NCI-H146 treated with DMSO at 0.1 percent for 48 hours (cell line): ENCODE measurements around the gene CAPN10.

Source experiments
- DNase-seq: peaks from one replicate; lab custom pipeline; 2025; ENCODE audit not compliant: unreplicated experiment; lab: John Stamatoyannopoulos, UW

CAPN10 gene

DNA sequence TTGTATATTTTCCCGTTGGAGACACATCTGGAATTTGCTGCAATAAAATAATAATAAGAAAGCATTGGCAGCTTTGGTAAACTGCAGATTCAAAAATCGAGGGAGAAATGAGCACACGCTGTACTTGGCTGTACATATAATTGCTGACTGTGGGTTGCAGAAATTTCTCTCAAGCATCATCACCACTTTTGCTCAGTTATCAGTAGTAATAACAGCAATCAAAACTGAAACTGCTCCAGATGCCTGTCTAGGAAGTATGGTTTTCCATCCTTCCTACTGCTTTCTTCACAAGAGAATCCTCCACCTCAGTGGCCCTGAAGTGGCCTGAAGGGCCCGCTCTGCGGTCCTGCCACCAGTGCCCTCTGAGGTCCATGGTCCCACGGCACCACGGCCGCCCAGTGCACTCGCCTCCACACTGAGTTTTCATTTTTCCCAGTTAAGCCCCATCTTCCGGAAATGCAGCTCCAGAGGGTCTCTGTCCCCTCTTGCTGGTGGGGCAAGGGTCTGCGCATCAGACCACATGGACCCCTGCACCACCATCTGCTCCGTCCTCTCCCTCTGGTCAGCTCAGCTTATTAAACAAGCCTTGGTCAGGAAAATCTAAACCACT lies 22.5 kb upstream of the CAPN10 start:
- DNase-seq = no peak

- DNase-seq = no peak
Measured at GRCh38 chr2:240564561-240565332, 21.8 kb upstream of the CAPN10 start.

- peak; percentile 28 for DNase-seq
Measured at GRCh38 chr2:240565333-240566202, 21.0 kb upstream of the CAPN10 start.

DNA sequence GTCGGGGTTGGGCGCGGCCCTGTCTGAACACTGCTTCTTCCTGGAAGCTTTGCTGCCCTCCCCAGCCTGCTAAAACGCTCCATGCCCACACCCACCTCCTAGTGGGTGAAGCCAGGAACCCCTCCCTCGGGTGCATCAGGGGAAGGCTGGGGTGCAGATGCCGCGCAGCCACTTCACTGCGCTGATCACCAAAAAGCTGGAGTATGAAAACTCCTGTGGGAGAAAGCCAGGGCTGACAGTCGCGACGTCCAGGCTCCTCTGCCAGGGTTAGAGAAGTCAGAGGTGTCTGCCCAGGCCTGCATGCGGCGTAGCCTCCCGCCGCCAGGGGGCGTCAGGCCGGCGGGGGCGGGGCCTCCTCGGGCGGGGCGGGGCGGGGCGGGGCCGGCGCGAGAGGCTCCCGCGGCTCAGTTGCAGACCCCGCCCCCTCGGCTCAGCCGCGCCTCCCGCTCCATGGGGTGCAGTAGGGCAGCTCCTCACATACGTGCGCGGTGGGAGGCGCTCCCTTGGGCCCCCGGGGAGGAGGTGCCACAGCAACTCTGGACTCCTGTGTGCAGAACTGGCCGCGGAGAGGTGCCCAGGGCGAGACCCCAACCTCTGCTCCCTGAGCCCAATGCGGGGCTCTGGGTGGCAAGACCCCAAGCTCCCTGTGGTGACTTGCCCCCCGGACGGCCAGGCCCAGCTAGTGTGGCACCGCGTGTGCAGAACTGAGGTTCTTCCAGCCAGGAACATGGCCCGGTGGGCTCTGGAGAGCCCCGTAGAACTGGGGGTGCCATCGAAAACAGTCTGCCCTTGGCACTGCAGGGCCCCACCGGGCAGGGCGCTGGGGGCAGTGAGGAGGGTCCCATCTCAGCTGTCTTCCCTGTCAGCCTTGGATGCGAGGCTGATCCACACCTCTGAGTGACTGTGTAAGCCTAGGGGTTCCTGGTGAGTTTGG lies 20.1 kb upstream of the CAPN10 start:
- peak; percentile 53 for DNase-seq

GRCh38 chr2:240567137-240567871 lies 19.2 kb upstream of the CAPN10 start:
- DNase-seq = no peak

GRCh38 chr2:240567872-240568677 lies 18.5 kb upstream of the CAPN10 start, which contains the start of gene RNPEPL1:
TSS of gene RNPEPL1 (plus strand) at chr2:240568484. CDS start at chr2:240568587, 103 bp downstream.
- no peak for DNase-seq

DNA sequence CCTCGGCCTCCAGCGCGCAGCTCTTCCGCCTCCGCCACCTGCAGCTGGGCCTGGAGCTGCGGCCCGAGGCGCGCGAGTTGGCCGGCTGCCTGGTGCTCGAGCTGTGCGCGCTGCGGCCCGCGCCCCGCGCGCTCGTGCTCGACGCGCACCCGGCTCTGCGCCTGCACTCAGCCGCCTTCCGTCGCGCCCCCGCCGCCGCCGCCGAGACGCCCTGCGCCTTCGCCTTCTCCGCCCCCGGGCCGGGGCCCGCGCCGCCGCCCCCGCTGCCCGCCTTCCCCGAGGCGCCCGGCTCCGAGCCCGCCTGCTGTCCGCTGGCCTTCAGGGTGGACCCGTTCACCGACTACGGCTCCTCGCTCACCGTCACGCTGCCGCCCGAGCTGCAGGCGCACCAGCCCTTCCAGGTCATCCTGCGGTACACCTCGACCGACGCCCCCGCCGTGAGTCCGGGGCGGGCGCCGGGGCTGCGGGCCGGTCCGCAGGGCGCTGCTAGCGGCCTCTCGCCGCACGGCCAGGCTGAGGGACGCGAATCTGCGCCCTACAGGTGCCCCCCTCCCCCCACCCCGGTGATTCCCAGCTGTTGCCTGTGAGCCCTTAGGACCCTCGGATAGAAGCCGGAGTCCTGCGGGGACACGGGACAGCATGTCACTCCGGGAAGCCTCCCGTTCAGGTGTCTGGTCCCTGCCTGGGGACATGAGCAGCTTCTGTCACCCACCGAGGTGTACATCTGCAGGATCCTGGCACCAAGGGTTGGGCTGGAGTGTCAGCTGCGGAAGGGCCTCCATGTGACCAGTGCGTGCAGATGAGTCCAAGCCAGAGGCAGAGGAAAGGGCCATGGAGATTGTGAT lies 17.6 kb upstream of the CAPN10 start:
- DNase-seq = no peak

GRCh38 chr2:240569523-240569997 lies 17.0 kb upstream of the CAPN10 start:
- DNase-seq = no peak

- no peak for DNase-seq
Measured at GRCh38 chr2:240569998-240570530, 16.5 kb upstream of the CAPN10 start.

- DNase-seq = no peak
Measured at GRCh38 chr2:240570531-240571313, 15.8 kb upstream of the CAPN10 start.

DNA sequence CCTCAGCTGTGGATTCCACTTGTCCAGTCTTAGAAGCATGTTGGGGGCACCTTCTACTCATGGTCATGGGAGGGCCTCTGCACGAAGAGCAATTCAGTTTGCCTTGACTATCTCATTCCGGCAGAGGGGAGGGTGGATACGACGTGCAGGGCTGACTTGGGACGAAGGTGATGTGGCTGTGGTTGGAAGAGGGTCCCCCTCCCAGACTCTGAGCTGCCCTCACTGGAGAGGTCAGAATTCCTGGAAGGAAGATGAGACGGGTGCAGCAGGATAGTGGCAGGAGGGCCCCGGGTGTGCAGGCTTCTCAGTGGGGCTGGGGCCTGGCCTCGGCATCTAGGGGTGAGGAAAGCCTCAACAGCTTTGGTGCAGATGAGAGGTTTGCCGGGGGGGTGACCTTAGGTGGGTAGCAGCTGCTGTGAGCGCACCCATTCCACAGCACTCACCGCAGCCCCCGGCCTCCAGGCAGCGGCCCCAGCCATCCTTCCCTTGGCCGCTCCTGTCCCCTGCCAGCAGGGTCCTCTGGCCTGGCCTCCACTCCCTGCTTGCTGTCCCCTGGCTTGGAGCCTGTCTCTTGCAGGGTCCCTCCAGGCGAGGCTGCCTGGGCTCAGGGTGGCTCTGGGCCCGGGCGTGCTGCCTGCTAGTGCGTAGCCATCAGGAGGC lies 15.1 kb upstream of the CAPN10 start:
- no peak for DNase-seq

GRCh38 chr2:240572141-240573031 lies 14.1 kb upstream of the CAPN10 start:
- no peak for DNase-seq

DNA sequence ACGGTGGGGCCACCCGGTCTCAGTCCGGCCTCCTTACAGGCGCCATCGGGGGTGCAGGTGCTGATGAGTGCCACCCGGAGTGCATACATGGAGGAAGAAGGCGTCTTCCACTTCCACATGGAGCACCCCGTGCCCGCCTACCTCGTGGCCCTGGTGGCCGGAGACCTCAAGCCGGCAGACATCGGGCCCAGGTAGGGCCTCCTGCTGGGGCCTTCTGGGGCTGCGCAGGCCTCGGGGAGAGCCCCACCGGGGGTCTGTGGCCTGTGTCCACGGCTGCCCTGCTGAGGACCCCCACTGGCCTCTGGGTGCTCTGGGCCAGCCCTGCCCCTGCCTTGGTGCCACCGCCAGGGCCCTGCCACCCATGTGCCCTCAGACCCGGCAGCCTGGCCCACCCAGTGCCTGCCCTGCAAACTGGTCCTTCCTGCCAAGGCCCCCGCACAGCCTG lies 13.4 kb upstream of the CAPN10 start:
- no peak for DNase-seq

- DNase-seq = no peak
Measured at GRCh38 chr2:240573516-240574385, 12.8 kb upstream of the CAPN10 start.
